A549 treated with dexamethasone at 1 μM for 4 hours (cell line): Measurements from ENCODE around the gene ELAPOR2. TPM values are rescaled to one million over a fixed set of nuclear protein-coding genes. Genes with fewer than 3 reads are reported as not detected.

Source experiments
- total RNA-seq: library from RNA; stranded (reverse); fragments of 200-300 nt; extraction: Qiagen RNA extraction; gene quantifications from 5 replicates; pipeline ENCODE4 v1.2.3, GENCODE V29; 2022

Gene ELAPOR2, protein sequence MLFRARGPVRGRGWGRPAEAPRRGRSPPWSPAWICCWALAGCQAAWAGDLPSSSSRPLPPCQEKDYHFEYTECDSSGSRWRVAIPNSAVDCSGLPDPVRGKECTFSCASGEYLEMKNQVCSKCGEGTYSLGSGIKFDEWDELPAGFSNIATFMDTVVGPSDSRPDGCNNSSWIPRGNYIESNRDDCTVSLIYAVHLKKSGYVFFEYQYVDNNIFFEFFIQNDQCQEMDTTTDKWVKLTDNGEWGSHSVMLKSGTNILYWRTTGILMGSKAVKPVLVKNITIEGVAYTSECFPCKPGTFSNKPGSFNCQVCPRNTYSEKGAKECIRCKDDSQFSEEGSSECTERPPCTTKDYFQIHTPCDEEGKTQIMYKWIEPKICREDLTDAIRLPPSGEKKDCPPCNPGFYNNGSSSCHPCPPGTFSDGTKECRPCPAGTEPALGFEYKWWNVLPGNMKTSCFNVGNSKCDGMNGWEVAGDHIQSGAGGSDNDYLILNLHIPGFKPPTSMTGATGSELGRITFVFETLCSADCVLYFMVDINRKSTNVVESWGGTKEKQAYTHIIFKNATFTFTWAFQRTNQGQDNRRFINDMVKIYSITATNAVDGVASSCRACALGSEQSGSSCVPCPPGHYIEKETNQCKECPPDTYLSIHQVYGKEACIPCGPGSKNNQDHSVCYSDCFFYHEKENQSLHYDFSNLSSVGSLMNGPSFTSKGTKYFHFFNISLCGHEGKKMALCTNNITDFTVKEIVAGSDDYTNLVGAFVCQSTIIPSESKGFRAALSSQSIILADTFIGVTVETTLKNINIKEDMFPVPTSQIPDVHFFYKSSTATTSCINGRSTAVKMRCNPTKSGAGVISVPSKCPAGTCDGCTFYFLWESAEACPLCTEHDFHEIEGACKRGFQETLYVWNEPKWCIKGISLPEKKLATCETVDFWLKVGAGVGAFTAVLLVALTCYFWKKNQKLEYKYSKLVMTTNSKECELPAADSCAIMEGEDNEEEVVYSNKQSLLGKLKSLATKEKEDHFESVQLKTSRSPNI
- 0.01 to 0.15 TPM (median 0.12 TPM) in 5 replicates for total RNA-seq

DNA sequence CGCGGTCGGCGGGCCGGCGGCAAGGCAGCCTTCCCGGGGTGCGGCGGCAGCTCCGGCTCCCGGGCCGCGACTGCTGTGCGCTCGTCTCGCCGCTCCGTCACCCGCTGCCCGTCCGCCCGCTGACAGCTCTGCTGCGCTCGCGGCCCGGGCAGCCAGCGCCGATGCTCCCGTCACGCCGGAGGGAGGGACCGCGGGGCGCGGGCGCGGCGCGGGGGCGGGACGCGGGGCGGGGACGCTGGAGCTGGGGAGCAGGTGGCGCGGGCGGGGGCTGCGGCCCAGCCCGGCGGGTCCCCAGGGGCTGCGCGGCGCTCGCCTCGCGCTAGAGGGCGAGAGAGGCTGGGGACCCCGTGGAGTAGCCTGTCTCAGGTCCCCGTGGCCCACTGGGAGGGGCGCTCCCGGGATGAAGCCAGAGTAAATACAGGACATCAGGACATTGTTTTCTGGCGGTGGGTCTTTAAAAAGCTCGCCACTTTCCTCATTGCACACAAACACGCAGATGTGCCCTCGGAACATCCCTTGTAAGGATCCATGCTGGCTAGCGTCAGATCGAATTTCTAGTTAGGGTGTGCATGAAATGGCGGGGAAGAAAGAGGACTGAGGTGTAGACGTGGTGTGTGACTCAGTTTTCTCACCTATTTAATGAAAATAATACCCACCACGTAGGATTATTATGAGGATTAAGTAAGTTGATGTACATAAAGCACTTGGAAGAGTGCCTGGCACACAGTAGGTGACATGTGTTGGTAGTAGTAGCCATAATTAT is at the start of gene ELAPOR2:
Gene ELAPOR2, minus strand, starts transcription at position 130 of the 763 bp plus-strand sequence. CDS start 141 bp downstream, outside the sequence.

Other genes with a start within 250 kb of the ELAPOR2 start
- gene DMTF1, start 92.8 kb upstream of the ELAPOR2 start, total RNA-seq: 14.4 to 23.4 TPM (median 18.4 TPM) in 5 replicates
- 22.8 to 24.9 TPM (median 23.9 TPM) in 5 replicates for gene TMEM243, start 160.1 kb upstream of the ELAPOR2 start, total RNA-seq